ENCODE results near the gene CASP5.
A peak's percentile ranks its signal among the peaks of the same experiment; 100 is the strongest.
"Not testable (repeated sequence)": the region's sequence is repeated elsewhere in the genome, so short reads cannot be mapped to it uniquely, and the experiment has no call there.

The CASP5 gene

GRCh38 chr11:104984808-104985207 is 38.2 kb downstream of the CASP5 start:
- H3K4me3 ChIP-seq (ENCODE audit: control insufficient read depth, low read depth, low read length): no peak overlapping the region
- DNase-seq (ENCODE audit: low read depth): no peak
- no peak for TF ChIP-seq CTCF (conservative IDR thresholded peaks at IDR 0.05; ENCODE audit: control insufficient read depth, insufficient read depth, low read depth, low read length)

- DNase-seq (ENCODE audit: low read depth): no peak
- no peak overlapping the region for H3K4me3 ChIP-seq (ENCODE audit: control insufficient read depth, low read depth, low read length)
- no peak for TF ChIP-seq CTCF (conservative IDR thresholded peaks at IDR 0.05; ENCODE audit: control insufficient read depth, insufficient read depth, low read depth, low read length)
Measured at GRCh38 chr11:104979839-104980238, 43.1 kb downstream of the CASP5 start.

- DNase-seq (ENCODE audit: low read depth): no peak
- H3K4me3 ChIP-seq (ENCODE audit: control insufficient read depth, low read depth, low read length): no peak overlapping the region
- TF ChIP-seq CTCF (conservative IDR thresholded peaks at IDR 0.05; ENCODE audit: control insufficient read depth, insufficient read depth, low read depth, low read length): no peak
Measured at GRCh38 chr11:104973616-104974015, 49.4 kb downstream of the CASP5 start.

GRCh38 chr11:104972924-104973323 is 50.0 kb downstream of the CASP5 start:
- not testable (repeated sequence) for DNase-seq (ENCODE audit: low read depth); H3K4me3 ChIP-seq (ENCODE audit: control insufficient read depth, low read depth, low read length)

- H3K4me3 ChIP-seq (ENCODE audit: control insufficient read depth, low read depth, low read length): no peak overlapping the region
- no peak for DNase-seq (ENCODE audit: low read depth)
- no peak for TF ChIP-seq CTCF (conservative IDR thresholded peaks at IDR 0.05; ENCODE audit: control insufficient read depth, insufficient read depth, low read depth, low read length)
Measured at GRCh38 chr11:104970756-104971155, 52.2 kb downstream of the CASP5 start.

GRCh38 chr11:104968856-104969776 is 53.9 kb downstream of the CASP5 start:
- peak; percentile 45 for DNase-seq (ENCODE audit: low read depth)
- peak overlapping the region; percentile 66 for H3K4me3 ChIP-seq (ENCODE audit: control insufficient read depth, low read depth, low read length)
- TF ChIP-seq CTCF (conservative IDR thresholded peaks at IDR 0.05; ENCODE audit: control insufficient read depth, insufficient read depth, low read depth, low read length): no peak

GRCh38 chr11:104968355-104968855 is 54.6 kb downstream of the CASP5 start, which contains the start of gene CASP4:
Gene CASP4, minus strand, starts transcription at chr11:104968574. Its CDS starts 49 bp downstream, at chr11:104968525.
- TF ChIP-seq CTCF (conservative IDR thresholded peaks at IDR 0.05; ENCODE audit: control insufficient read depth, insufficient read depth, low read depth, low read length): no peak
- peak within 1 kb of the TSS; percentile 66 for H3K4me3 ChIP-seq (ENCODE audit: control insufficient read depth, low read depth, low read length)
- DNase-seq (ENCODE audit: low read depth): peak; percentile 85
